Measurements from ENCODE around the gene PLCG2. TPM values are rescaled to one million over a fixed set of nuclear protein-coding genes. Genes with fewer than 3 reads are reported as not detected.

Gene PLCG2
- total RNA-seq, 1 donor from 2014 or later, result 1.7 TPM

- Mint-ChIP-seq H3K27me3 (ENCODE audit: low read depth) (no peaks in the 10 kb centered on the region), H3K4me3 (no peak overlapping the region), H3K27ac (ENCODE audit: unreplicated experiment) (no peak overlapping the region), H3K9me3 (no peaks in the 10 kb centered on the region), H3K36me3 (ENCODE audit: low read depth) (no peaks in the 10 kb centered on the region), H3K4me1 (peaks cover 8% of the 10 kb centered on the region)
- TF ChIP-seq CTCF (conservative IDR thresholded peaks at IDR 0.05), result no peak
- DNase-seq (ENCODE audit: low read depth, low spot score), result no peak
Measured at GRCh38 chr16:81908466-81909262, 129.6 kb downstream of the PLCG2 start.

- no peak for DNase-seq (ENCODE audit: low read depth, low spot score)
- H3K4me3 Mint-ChIP-seq, result no peak overlapping the region
- no peaks in the 10 kb centered on the region for H3K27me3 Mint-ChIP-seq (ENCODE audit: low read depth)
- H3K9me3 Mint-ChIP-seq, result no peaks in the 10 kb centered on the region
- TF ChIP-seq CTCF (conservative IDR thresholded peaks at IDR 0.05), result no peak
- no peak overlapping the region for H3K27ac Mint-ChIP-seq (ENCODE audit: unreplicated experiment)
- H3K4me1 Mint-ChIP-seq, result peaks cover 8% of the 10 kb centered on the region
- no peaks in the 10 kb centered on the region for H3K36me3 Mint-ChIP-seq (ENCODE audit: low read depth)
Measured at GRCh38 chr16:81910366-81910885, 131.3 kb downstream of the PLCG2 start.

- H3K9me3 Mint-ChIP-seq, result no peaks in the 10 kb centered on the region
- no peak overlapping the region for H3K27ac Mint-ChIP-seq (ENCODE audit: unreplicated experiment)
- H3K4me3 Mint-ChIP-seq, result no peak overlapping the region
- no peaks in the 10 kb centered on the region for H3K36me3 Mint-ChIP-seq (ENCODE audit: low read depth)
- H3K27me3 Mint-ChIP-seq (ENCODE audit: low read depth), result peaks cover 2% of the 10 kb centered on the region
- peaks cover 8% of the 10 kb centered on the region for H3K4me1 Mint-ChIP-seq
- DNase-seq (ENCODE audit: low read depth, low spot score), result no peak
- TF ChIP-seq CTCF (conservative IDR thresholded peaks at IDR 0.05), result no peak
Measured at GRCh38 chr16:81912395-81912794, 133.3 kb downstream of the PLCG2 start.

GRCh38 chr16:81913222-81913621 is 134.1 kb downstream of the PLCG2 start:
- peaks cover 2% of the 10 kb centered on the region for H3K27me3 Mint-ChIP-seq (ENCODE audit: low read depth)
- no peak overlapping the region for H3K27ac Mint-ChIP-seq (ENCODE audit: unreplicated experiment)
- H3K4me1 Mint-ChIP-seq, result peaks cover 8% of the 10 kb centered on the region
- TF ChIP-seq CTCF (conservative IDR thresholded peaks at IDR 0.05), result no peak
- no peak overlapping the region for H3K4me3 Mint-ChIP-seq
- H3K36me3 Mint-ChIP-seq (ENCODE audit: low read depth), result no peaks in the 10 kb centered on the region
- no peaks in the 10 kb centered on the region for H3K9me3 Mint-ChIP-seq
- no peak for DNase-seq (ENCODE audit: low read depth, low spot score)

- DNase-seq (ENCODE audit: low read depth, low spot score), result no peak
- no peak for TF ChIP-seq CTCF (conservative IDR thresholded peaks at IDR 0.05)
- Mint-ChIP-seq H3K36me3 (ENCODE audit: low read depth) (no peaks in the 10 kb centered on the region), H3K4me3 (no peak overlapping the region), H3K4me1 (no peaks in the 10 kb centered on the region), H3K9me3 (peaks cover 3% of the 10 kb centered on the region), H3K27me3 (ENCODE audit: low read depth) (peaks cover 2% of the 10 kb centered on the region), H3K27ac (ENCODE audit: unreplicated experiment) (no peak overlapping the region)
Measured at GRCh38 chr16:81917375-81917774, 138.3 kb downstream of the PLCG2 start.

Data from neural crest cell (in vitro differentiated cells).